CD4-positive, alpha-beta T cell treated with Interleukin-15 for 4 hours (primary cell): ENCODE results near the gene TMEM72.

ENCODE experiments used
- DNase-seq: peaks from one replicate; pipeline ENCODE4 v3.0.0-alpha.2; 2020; ENCODE audit warnings: low spot score

Gene TMEM72

DNA sequence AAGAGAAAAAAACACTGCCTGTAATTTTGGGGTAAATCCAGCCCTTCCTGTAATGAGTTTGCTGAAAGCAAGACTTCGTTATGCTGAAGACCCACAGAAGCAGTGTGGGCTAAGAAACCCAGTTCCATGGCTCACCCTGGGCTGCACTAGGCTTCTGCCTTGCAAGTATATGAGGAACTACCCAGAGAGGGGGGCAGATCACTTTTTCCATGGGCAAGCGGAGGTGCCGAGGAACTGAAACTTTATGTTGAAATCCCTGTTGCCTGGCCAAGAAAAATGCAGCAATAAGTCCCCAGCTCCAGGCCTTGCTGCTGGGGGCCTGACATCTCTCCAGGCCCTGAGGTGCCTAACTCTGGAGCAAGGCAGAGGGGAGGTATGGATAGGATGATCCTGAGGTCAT is 57.0 kb downstream of the TMEM72 start:
- peak; percentile 21 for DNase-seq

- DNase-seq = peak; percentile 25
Observed at GRCh38 chr10:44968500-44969400, 57.6 kb downstream of the TMEM72 start.

GRCh38 chr10:44969854-44970253 is 58.7 kb downstream of the TMEM72 start:
- DNase-seq = no peak

GRCh38 chr10:44970812-44971395 is 59.8 kb downstream of the TMEM72 start:
- no peak for DNase-seq

GRCh38 chr10:44971434-44971833 is 60.3 kb downstream of the TMEM72 start:
- DNase-seq = no peak

DNA sequence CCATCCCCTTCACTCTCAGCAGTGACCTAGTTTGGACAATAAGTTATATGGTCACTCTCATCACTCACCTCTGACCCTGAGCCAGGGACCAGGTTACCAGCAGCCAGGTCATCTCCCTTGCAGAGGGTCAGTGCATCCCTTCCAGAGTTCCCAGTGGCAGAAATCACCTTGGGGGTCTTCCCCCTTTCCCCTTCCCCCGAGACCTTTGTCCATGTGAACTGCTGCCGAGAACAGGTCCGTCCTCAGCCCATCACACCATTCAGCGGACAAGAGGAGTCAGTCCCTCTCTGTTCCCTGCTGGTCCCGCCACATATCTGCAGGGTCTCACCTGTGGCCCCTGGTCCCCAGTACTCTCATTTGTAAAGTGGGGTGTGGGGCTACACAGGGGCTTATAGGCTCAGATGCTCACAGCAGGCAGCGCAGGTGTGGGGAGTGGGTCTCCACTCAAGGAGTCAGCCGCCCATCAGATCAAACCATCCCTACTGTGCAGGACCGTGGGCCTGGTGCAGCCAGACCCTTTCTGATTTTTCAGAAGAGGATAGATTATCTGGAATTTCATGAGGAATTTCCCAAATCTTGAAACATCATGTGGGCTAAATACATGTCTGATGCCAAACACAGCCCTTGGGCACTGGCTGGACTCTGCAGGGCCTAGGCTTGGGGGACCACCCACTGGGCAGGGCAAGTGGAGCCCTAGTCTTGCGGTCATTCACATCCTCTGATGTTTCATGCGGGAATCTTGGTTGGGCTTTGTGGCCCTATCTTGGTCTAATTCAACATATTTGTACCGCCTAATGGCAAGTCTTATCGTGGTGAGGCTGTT is 61.0 kb downstream of the TMEM72 start:
- no peak for DNase-seq

DNA sequence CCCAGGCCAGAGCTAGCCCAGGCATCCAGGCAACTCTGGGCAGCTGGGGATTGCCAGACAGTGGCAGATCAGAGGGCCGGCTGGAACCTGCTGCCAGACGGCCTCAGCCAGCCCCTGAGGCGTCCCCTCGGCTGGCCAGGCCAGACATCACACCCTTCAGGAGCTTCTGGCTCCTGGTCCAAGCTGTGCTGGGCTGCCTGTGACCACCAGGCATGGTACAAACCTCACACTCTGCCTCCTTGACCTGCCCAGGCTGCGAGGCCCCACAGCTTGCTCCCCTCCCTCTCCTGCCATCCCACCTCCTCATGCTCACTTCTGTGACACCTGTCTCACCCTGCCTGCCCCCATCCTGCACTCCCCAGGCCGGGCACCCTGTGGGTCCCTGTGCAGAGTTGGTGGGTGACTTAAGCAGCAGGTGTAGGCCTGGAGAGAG is 61.8 kb downstream of the TMEM72 start:
- DNase-seq = no peak

GRCh38 chr10:44973323-44974081 is 62.4 kb downstream of the TMEM72 start:
- no peak for DNase-seq

GRCh38 chr10:44974082-44974627 is 63.0 kb downstream of the TMEM72 start:
- no peak for DNase-seq

- peak; percentile 66 for DNase-seq
Observed at GRCh38 chr10:44974628-44975430, 63.7 kb downstream of the TMEM72 start.

GRCh38 chr10:44975431-44976331 is 64.5 kb downstream of the TMEM72 start:
- no peak for DNase-seq

DNA sequence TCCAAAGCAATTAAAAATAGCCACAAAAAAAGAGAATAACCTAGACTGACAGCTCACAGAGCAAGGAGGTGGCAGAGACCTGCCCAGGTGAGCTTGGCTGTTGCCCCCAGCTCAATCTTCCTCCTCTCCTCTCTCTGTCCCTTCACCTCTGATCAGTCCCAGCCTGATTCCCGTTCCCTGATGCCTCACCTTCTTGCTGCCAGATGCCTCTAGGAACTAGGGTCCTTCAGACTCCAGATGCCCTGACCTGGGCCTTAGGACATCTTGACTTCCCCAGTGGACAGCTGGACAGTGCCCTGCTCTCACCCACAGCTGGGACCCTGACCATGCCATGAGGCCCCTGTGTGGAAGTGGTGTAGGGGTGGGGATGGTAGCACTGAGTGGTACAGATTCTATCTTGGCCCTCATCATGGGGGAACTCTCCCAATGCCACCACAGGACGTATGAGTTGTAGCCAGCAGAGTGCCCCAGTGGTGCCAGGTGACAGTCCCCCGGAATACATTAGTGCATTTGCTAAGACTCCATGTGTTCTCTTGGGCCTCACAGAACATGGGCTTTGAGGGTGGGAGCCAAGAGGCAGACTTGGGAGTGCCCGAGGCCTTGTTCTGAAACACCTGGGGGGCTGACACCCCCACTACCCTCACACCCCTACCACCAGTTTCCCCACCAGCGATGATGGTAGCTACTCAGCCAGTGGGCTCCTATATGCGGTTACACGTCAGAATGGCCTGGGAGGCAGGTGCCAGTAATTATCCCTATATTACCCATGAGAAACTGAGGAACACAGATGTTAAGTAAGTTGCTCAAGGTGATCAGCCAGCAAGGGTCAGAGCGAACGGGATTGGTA is 65.4 kb downstream of the TMEM72 start:
- DNase-seq = no peak

GRCh38 chr10:44977287-44978212 is 66.4 kb downstream of the TMEM72 start:
- no peak for DNase-seq

- no peak for DNase-seq
Observed at GRCh38 chr10:44978213-44978569, 67.1 kb downstream of the TMEM72 start.

DNA sequence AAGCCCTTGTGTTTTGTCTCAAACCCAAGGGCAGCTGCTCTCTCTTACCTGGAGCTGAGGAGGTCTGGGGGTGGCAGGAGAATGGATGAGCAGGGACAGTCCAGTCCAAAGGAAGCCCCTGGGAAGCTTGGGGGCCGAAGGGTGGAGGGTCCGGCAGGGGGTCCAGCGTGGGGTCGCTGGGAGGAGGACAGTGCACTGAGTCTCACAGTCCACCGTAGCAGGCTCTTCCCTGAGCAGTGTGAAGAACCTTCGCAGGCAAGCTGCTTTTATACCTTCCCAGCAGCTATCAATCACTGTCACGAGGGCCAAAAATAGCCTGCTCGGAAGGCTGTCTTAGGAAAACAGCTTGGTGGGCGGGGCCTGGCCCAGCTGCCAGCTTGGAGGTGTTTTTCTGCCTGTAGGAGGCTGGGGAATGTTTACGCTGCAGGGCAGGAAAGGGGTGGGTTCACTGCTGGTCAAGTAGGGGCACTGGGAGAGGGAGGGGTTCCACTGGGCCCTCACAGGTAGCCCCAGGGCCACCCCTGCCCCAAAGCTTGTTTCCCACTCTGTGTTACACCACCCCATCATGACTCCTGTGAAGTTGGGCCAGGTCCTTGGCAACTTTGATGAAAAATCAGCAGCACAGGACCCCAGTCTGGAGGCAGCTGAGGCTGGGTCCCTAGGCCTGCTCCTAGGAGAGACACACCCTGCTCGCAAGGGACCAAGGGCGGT is 67.6 kb downstream of the TMEM72 start, which contains the start of gene DEPP1:
DEPP1 (minus strand) TSS at position 240 of the 711 bp plus-strand sequence. CDS start 779 bp downstream, outside the sequence.
- no peak for DNase-seq

DNA sequence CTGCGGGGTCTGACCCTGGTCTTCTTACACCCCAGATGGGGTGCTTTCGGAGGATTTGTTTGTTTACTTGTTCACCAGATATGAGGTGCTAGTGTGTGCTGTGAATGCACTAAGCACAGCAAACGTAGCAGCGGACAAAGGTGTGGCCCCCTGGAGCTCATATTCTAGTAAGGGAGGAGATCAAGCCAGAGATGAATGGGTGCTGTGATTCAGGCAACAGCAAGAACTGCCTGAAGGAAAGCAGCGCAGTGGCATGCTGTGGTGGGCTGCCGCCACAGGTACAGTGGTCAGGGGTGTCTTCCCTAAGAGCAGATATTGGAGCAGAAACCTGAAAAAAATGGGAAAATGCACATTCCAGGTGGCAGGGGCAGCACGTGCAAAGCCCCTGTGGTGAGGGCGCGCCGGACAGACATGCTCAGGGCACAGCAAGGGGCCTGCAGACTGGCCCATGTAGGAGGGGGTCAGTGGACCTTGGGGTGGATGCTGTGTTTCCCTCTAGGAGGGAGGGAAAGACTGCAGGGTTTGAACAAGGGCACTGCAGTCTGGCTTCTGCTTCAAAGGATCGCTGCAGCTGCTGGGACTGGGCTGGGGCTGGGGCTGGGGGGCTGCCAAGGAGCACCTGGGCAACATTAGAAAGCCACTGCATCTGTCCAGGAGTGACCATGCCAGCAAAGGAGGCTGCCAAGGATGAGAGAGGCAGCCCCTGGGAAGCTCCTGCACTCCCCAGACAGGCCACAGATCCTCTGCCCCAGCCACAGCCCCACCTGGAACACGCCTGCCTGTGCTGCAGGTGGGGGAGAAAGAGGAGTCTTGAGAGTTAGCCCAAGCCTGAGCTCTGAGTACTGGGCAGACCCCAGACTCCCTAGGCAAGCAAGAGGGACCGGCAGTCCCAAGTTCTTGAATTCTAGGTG is 68.4 kb downstream of the TMEM72 start:
- DNase-seq = no peak
